Epithelial cell of proximal tubule (primary cell): ENCODE results near the gene F11. TPM values are rescaled to one million over a fixed set of nuclear protein-coding genes. Genes with fewer than 3 reads are reported as not detected.
"Not testable (repeated sequence)": the region's sequence is repeated elsewhere in the genome, so short reads cannot be mapped to it uniquely, and the experiment has no call there.

ENCODE experiments used
- DNase-seq: peaks from one replicate; pipeline ENCODE4 v3.0.0-alpha.2; 2011; ENCODE audit warnings: low read depth
- H3K4me3 ChIP-seq: 2 replicates; pipeline ENCODE4 v1.5.1; 2011; ENCODE audit warnings: low read depth, mild to moderate bottlenecking, low read length
- total RNA-seq: library from RNA; depleted of rRNA; stranded (reverse); fragments of >200 nt; gene quantifications from 2 replicates; pipeline ENCODE4 v1.2.3, GENCODE V29; 2015
- TF ChIP-seq, protein P1 (sequence below): conservative IDR thresholded peaks from 2 replicates; pipeline ENCODE4 v1.5.1; 2012; ENCODE audit warnings: low read depth, mild to moderate bottlenecking, low read length

Gene F11
- total RNA-seq, 1 donor from 2014 or later, result not detected

GRCh38 chr4:186240848-186241491, 25.0 kb upstream of the F11 start:
- H3K4me3 ChIP-seq, result no peak overlapping the region
- DNase-seq, result no peak
- TF ChIP-seq, protein P1, sequence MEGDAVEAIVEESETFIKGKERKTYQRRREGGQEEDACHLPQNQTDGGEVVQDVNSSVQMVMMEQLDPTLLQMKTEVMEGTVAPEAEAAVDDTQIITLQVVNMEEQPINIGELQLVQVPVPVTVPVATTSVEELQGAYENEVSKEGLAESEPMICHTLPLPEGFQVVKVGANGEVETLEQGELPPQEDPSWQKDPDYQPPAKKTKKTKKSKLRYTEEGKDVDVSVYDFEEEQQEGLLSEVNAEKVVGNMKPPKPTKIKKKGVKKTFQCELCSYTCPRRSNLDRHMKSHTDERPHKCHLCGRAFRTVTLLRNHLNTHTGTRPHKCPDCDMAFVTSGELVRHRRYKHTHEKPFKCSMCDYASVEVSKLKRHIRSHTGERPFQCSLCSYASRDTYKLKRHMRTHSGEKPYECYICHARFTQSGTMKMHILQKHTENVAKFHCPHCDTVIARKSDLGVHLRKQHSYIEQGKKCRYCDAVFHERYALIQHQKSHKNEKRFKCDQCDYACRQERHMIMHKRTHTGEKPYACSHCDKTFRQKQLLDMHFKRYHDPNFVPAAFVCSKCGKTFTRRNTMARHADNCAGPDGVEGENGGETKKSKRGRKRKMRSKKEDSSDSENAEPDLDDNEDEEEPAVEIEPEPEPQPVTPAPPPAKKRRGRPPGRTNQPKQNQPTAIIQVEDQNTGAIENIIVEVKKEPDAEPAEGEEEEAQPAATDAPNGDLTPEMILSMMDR, result no peak

DNA sequence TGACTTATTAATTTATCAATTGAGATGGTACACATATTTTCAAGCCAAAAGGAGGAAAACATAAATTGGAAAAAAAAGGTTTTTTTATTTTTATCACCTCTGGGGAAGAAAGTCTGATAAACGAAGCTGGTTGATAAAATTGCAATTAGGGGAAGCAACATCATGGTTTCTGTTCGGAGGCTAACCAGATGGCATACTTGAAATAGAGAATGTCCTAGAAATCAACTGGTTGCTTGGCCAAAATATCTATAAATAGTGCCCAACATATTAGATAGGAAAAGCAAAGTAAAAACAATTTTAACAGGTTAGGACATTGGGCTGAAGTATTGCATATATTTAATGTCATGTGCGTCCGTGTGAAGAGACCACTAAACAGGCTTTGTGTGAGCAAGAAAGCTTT, 24.4 kb upstream of the F11 start:
- H3K4me3 ChIP-seq, result no peak overlapping the region
- TF ChIP-seq, protein P1, result no peak

GRCh38 chr4:186242031-186242430, 24.0 kb upstream of the F11 start:
- not testable (repeated sequence) for DNase-seq, H3K4me3 ChIP-seq

More for the DNA sequence above, 24.4 kb upstream of the F11 start:
- no peak for DNase-seq

DNA sequence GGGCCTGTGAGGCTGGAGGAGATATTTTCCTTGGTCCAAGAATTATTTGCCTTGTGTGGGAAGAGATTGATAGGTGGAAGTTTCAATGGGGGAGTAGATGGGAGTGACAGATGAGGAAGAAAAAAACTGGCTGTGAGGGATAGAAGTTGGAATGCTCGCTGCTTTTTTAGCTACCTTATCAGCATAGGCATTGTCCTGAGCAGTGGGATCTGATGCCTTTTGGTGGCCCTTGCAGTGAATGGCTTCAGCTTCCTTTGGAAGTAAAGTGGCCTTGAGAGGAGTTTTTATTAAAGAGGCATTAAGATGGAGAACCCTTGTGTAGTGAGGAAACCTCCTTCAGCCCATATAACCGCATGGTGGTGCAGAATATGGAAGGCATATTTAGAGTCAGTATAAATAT, 22.7 kb upstream of the F11 start:
- no peak for DNase-seq
- TF ChIP-seq, protein P1, result no peak
- no peak overlapping the region for H3K4me3 ChIP-seq

- no peak overlapping the region for H3K4me3 ChIP-seq
- TF ChIP-seq, protein P1, result no peak
- DNase-seq, result no peak
Measured at GRCh38 chr4:186244835-186245234, 21.2 kb upstream of the F11 start.

DNA sequence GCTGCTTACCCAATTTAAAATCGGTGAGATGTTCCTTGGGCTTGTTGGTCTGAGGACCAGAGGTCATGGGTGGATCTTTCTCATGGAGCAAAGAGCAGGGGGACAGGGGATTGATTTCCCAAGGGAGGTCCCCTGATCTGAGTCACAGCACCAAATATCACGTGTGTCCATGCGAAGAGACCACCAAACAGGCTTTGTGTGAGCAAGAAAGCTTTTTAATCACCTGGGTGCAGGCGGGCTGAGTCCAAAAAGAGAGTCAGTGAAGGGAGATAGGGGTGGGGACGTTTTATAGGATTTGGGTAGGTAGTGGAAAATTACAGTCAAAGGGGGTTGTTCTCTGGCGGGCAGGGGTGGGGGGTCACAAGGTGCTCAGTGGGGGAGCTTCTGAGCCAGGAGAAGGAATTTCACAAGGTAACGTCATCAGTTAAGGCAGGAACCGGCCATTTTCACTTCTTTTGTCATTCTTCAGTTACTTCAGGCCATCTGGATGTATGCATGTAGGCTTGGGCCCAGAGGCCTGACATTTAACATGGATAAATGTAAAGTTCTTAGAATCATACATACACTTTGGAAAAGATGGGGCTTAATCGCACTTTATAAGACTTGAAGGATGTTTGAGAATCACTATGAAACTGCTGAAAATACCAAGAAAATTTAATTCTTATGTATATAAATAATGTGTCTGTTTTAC, 18.8 kb upstream of the F11 start:
- not testable (repeated sequence) for H3K4me3 ChIP-seq, DNase-seq

- TF ChIP-seq, protein P1, result no peak
- no peak overlapping the region for H3K4me3 ChIP-seq
- no peak for DNase-seq
Measured at GRCh38 chr4:186248643-186249042, 17.3 kb upstream of the F11 start.
